ENCODE data around the gene PTPRM. TPM values are rescaled to one million over a fixed set of nuclear protein-coding genes. Genes with fewer than 3 reads are reported as not detected.

The PTPRM gene
- total and polyA plus RNA-seq, 2 of the 8 experiments (the other 6 are each of a cell fraction or from before 2014, with no cell fraction given): 4.1 to 7.0 TPM

DNA sequence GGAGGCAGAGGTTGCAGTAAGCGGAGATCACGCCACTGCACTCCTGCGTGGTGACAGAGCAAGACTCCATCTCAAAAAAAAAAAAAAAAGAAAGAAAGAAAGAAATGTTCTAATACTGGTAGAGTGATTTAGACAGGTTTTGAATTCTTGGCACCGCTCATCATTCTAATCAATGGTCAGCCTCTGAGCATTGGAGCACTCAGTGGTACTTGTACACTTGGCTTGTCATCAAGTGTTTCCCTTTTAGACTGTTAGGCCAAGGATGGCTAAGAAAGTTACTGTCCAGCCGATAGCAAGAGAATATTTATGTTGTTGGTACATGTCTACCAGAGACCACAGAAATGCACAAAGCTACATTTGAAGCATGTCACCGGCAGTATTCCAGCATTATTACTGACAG lies 598.0 kb downstream of the PTPRM start:
- Histone ChIP-seq H3K36me3 (ENCODE audit: control insufficient read depth in 2 of 4, insufficient read depth in 4 of 4, low read length in 3 of 4) (no peaks in the 10 kb centered on the region), H2BK12ac (ENCODE audit: low read depth, low read length) (no peak overlapping the region), H3K23ac (ENCODE audit: insufficient read length) (no peak overlapping the region), H2BK120ac (replicated peaks; ENCODE audit: low read depth, low read length) (no peak overlapping the region), H3K9ac (replicated peaks in 1 of 4; ENCODE audit: extremely low read depth in 1 of 4, low read depth in 3 of 4, low read length in 3 of 4) (no peak overlapping the region), H3K23me2 (ENCODE audit: low read depth, low read length) (no peaks in the 10 kb centered on the region), H3K18ac (ENCODE audit: extremely low read depth, low read length) (no peak overlapping the region), H2BK20ac (ENCODE audit: low read length) (no peak overlapping the region), H4K8ac (ENCODE audit: extremely low read depth, insufficient read depth, low read length) (no peak overlapping the region), H3K4ac (replicated peaks; ENCODE audit: insufficient read length, low read depth, low read length) (no peak overlapping the region), H3K14ac (ENCODE audit: insufficient read length) (no peak overlapping the region), H3K4me2 (ENCODE audit: insufficient read depth in 1 of 2, low read depth in 2 of 2, low read length in 2 of 2) (no peak overlapping the region), H3K27me3 (replicated peaks in 1 of 4; ENCODE audit: control insufficient read depth in 3 of 4, extremely low read depth in 1 of 4, insufficient read depth in 3 of 4, low read length in 3 of 4) (no peaks in the 10 kb centered on the region), H3K79me1 (ENCODE audit: low read depth, low read length) (no peaks in the 10 kb centered on the region), H2AFZ (ENCODE audit: low read length) (no peak overlapping the region), H3K9me3 (ENCODE audit: insufficient read depth in 2 of 2, low read depth in 1 of 2, low read length in 1 of 2) (no peaks in the 10 kb centered on the region), H3K27ac (ENCODE audit: low read depth, low read length) (no peak overlapping the region), H3K4me1 (replicated peaks in 1 of 4; ENCODE audit: control insufficient read depth in 3 of 4, insufficient read depth in 4 of 4, low read length in 3 of 4) (no peaks in the 10 kb centered on the region), H3K4me3 (ENCODE audit: extremely low read depth in 1 of 4, insufficient read depth in 2 of 4, low read depth in 3 of 4, low read length in 4 of 4) (no peak overlapping the region), H2AK5ac (ENCODE audit: low read depth, low read length) (no peak overlapping the region), H4K20me1 (replicated peaks in 1 of 2; ENCODE audit: control insufficient read depth in 1 of 2, insufficient read depth in 2 of 2, low read length in 2 of 2) (no peaks in the 10 kb centered on the region), H3K79me2 (ENCODE audit: control insufficient read depth in 1 of 2, insufficient read depth in 2 of 2, low read length in 2 of 2) (no peaks in the 10 kb centered on the region), H4K91ac (replicated peaks; ENCODE audit: insufficient read length, low read length) (no peak overlapping the region), H3K56ac (replicated peaks; ENCODE audit: insufficient read length, low read depth, low read length) (no peak overlapping the region), H4K5ac (ENCODE audit: insufficient read length, low read depth, low read length) (no peak overlapping the region), H2BK15ac (ENCODE audit: low read length) (no peak overlapping the region), H2BK5ac (ENCODE audit: low read depth, low read length) (no peak overlapping the region)
- 95% methylated on average over 5 of the region's 6 CpGs; no CpG with 5 or more reads in 1 of the 2 experiments for WGBS, 2 experiments (ENCODE audit: extremely low coverage in 1 of 2, insufficient coverage in 1 of 2, insufficient read length in 1 of 2, insufficient replicate concordance in 2 of 2, low coverage in 1 of 2, low lambda C conversion rate in 2 of 2, missing lambda C conversion rate in 1 of 2)
- FAIRE-seq (no peak), DNase-seq (ENCODE audit: low read depth in 1 of 2, low spot score in 2 of 2) (no peak)
- ChIA-PET CTCF (ENCODE audit: partially characterized antibody) (no interaction called here), POLR2A (ENCODE audit: partially characterized antibody) (no interaction called here)
- TF ChIP-seq, protein P1, sequence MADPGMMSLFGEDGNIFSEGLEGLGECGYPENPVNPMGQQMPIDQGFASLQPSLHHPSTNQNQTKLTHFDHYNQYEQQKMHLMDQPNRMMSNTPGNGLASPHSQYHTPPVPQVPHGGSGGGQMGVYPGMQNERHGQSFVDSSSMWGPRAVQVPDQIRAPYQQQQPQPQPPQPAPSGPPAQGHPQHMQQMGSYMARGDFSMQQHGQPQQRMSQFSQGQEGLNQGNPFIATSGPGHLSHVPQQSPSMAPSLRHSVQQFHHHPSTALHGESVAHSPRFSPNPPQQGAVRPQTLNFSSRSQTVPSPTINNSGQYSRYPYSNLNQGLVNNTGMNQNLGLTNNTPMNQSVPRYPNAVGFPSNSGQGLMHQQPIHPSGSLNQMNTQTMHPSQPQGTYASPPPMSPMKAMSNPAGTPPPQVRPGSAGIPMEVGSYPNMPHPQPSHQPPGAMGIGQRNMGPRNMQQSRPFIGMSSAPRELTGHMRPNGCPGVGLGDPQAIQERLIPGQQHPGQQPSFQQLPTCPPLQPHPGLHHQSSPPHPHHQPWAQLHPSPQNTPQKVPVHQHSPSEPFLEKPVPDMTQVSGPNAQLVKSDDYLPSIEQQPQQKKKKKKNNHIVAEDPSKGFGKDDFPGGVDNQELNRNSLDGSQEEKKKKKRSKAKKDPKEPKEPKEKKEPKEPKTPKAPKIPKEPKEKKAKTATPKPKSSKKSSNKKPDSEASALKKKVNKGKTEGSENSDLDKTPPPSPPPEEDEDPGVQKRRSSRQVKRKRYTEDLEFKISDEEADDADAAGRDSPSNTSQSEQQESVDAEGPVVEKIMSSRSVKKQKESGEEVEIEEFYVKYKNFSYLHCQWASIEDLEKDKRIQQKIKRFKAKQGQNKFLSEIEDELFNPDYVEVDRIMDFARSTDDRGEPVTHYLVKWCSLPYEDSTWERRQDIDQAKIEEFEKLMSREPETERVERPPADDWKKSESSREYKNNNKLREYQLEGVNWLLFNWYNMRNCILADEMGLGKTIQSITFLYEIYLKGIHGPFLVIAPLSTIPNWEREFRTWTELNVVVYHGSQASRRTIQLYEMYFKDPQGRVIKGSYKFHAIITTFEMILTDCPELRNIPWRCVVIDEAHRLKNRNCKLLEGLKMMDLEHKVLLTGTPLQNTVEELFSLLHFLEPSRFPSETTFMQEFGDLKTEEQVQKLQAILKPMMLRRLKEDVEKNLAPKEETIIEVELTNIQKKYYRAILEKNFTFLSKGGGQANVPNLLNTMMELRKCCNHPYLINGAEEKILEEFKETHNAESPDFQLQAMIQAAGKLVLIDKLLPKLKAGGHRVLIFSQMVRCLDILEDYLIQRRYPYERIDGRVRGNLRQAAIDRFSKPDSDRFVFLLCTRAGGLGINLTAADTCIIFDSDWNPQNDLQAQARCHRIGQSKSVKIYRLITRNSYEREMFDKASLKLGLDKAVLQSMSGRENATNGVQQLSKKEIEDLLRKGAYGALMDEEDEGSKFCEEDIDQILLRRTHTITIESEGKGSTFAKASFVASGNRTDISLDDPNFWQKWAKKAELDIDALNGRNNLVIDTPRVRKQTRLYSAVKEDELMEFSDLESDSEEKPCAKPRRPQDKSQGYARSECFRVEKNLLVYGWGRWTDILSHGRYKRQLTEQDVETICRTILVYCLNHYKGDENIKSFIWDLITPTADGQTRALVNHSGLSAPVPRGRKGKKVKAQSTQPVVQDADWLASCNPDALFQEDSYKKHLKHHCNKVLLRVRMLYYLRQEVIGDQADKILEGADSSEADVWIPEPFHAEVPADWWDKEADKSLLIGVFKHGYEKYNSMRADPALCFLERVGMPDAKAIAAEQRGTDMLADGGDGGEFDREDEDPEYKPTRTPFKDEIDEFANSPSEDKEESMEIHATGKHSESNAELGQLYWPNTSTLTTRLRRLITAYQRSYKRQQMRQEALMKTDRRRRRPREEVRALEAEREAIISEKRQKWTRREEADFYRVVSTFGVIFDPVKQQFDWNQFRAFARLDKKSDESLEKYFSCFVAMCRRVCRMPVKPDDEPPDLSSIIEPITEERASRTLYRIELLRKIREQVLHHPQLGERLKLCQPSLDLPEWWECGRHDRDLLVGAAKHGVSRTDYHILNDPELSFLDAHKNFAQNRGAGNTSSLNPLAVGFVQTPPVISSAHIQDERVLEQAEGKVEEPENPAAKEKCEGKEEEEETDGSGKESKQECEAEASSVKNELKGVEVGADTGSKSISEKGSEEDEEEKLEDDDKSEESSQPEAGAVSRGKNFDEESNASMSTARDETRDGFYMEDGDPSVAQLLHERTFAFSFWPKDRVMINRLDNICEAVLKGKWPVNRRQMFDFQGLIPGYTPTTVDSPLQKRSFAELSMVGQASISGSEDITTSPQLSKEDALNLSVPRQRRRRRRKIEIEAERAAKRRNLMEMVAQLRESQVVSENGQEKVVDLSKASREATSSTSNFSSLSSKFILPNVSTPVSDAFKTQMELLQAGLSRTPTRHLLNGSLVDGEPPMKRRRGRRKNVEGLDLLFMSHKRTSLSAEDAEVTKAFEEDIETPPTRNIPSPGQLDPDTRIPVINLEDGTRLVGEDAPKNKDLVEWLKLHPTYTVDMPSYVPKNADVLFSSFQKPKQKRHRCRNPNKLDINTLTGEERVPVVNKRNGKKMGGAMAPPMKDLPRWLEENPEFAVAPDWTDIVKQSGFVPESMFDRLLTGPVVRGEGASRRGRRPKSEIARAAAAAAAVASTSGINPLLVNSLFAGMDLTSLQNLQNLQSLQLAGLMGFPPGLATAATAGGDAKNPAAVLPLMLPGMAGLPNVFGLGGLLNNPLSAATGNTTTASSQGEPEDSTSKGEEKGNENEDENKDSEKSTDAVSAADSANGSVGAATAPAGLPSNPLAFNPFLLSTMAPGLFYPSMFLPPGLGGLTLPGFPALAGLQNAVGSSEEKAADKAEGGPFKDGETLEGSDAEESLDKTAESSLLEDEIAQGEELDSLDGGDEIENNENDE (IDR thresholded peaks at IDR 0.05; ENCODE audit: insufficient replicate concordance, low read length): no peak
